ENCODE data around the gene MYO1E. TPM values are rescaled to one million over a fixed set of nuclear protein-coding genes. Genes with fewer than 3 reads are reported as not detected.
"Not testable (repeated sequence)": the region's sequence is repeated elsewhere in the genome, so short reads cannot be mapped to it uniquely, and the experiment has no call there.

Gene MYO1E
- polyA plus RNA-seq, 4 donors: 32.3 to 164 (median 104) TPM

- Histone ChIP-seq H3K9me3 (ENCODE audit: control insufficient read depth in 2 of 2, insufficient read depth in 1 of 2, low read depth in 1 of 2, low read length in 1 of 2) (no peaks in the 10 kb centered on the region), H3K4me1 (ENCODE audit: control insufficient read depth in 3 of 3, insufficient read depth in 2 of 3, low read depth in 1 of 3, low read length in 2 of 3) (peaks cover 0 to 6% (median 1%) of the 10 kb centered on the region in 3 donors), H3K4me3 (ENCODE audit: low read depth in 1 of 3, low read length in 3 of 3) (no peak overlapping the region), H3K27ac (ENCODE audit: low read depth in 1 of 3, low read length in 2 of 3) (no peak overlapping the region), H3K27me3 (ENCODE audit: control insufficient read depth in 3 of 3, insufficient read depth in 3 of 3, low read length in 3 of 3) (no peaks in the 10 kb centered on the region), H3K36me3 (ENCODE audit: control insufficient read depth in 3 of 3, insufficient read depth in 2 of 3, low read depth in 1 of 3, low read length in 3 of 3) (no peaks in the 10 kb centered on the region)
- no peak for FAIRE-seq
- 63 to 93% (median 84%) methylated on average over 5 of the region's 5 CpGs for WGBS, 3 donors
- DNase-seq: no peak
Measured at GRCh38 chr15:59407946-59408345, 35.3 kb upstream of the MYO1E start.

- H3K4me1 ChIP-seq (ENCODE audit: control insufficient read depth in 3 of 3, insufficient read depth in 2 of 3, low read depth in 1 of 3, low read length in 2 of 3): peaks cover 0 to 6% (median 0%) of the 10 kb centered on the region in 3 donors
- 60 to 70% (median 65%) methylated on average over 3 of the region's 3 CpGs for WGBS, 3 donors
- no peaks in the 10 kb centered on the region for H3K27me3 ChIP-seq (ENCODE audit: control insufficient read depth in 3 of 3, insufficient read depth in 3 of 3, low read length in 3 of 3)
- H3K36me3 ChIP-seq (ENCODE audit: control insufficient read depth in 3 of 3, insufficient read depth in 2 of 3, low read depth in 1 of 3, low read length in 3 of 3): no peaks in the 10 kb centered on the region
- no peak overlapping the region for H3K27ac ChIP-seq (ENCODE audit: low read depth in 1 of 3, low read length in 2 of 3)
- H3K4me3 ChIP-seq (ENCODE audit: low read depth in 1 of 3, low read length in 3 of 3): no peak overlapping the region
- DNase-seq (no peak), FAIRE-seq (no peak)
- H3K9me3 ChIP-seq (ENCODE audit: control insufficient read depth in 2 of 2, insufficient read depth in 1 of 2, low read depth in 1 of 2, low read length in 1 of 2): no peaks in the 10 kb centered on the region
Measured at GRCh38 chr15:59406446-59406845, 33.8 kb upstream of the MYO1E start.

- H3K9me3 ChIP-seq (ENCODE audit: control insufficient read depth in 2 of 2, insufficient read depth in 1 of 2, low read depth in 1 of 2, low read length in 1 of 2): no peaks in the 10 kb centered on the region
- peaks cover 0 to 3% (median 0%) of the 10 kb centered on the region in 3 donors for H3K4me1 ChIP-seq (ENCODE audit: control insufficient read depth in 3 of 3, insufficient read depth in 2 of 3, low read depth in 1 of 3, low read length in 2 of 3)
- H3K36me3 ChIP-seq (ENCODE audit: control insufficient read depth in 3 of 3, insufficient read depth in 2 of 3, low read depth in 1 of 3, low read length in 3 of 3): no peaks in the 10 kb centered on the region
- no peaks in the 10 kb centered on the region for H3K27me3 ChIP-seq (ENCODE audit: control insufficient read depth in 3 of 3, insufficient read depth in 3 of 3, low read length in 3 of 3)
- DNase-seq (no peak), FAIRE-seq (no peak)
- 69 to 72% (median 70%) methylated on average over 7 of the region's 7 CpGs for WGBS, 3 donors
- no peak overlapping the region for H3K27ac ChIP-seq (ENCODE audit: low read depth in 1 of 3, low read length in 2 of 3)
- no peak overlapping the region for H3K4me3 ChIP-seq (ENCODE audit: low read depth in 1 of 3, low read length in 3 of 3)
Measured at GRCh38 chr15:59405079-59405478, 32.4 kb upstream of the MYO1E start.

GRCh38 chr15:59401824-59402569 is 29.3 kb upstream of the MYO1E start:
- Histone ChIP-seq H3K4me1 (ENCODE audit: control insufficient read depth in 3 of 3, insufficient read depth in 2 of 3, low read depth in 1 of 3, low read length in 2 of 3) (no peaks in the 10 kb centered on the region), H3K9me3 (ENCODE audit: control insufficient read depth in 2 of 2, insufficient read depth in 1 of 2, low read depth in 1 of 2, low read length in 1 of 2) (no peaks in the 10 kb centered on the region), H3K4me3 (ENCODE audit: low read depth in 1 of 3, low read length in 3 of 3) (no peak overlapping the region), H3K36me3 (ENCODE audit: control insufficient read depth in 3 of 3, insufficient read depth in 2 of 3, low read depth in 1 of 3, low read length in 3 of 3) (no peaks in the 10 kb centered on the region), H3K27ac (ENCODE audit: low read depth in 1 of 3, low read length in 2 of 3) (no peak overlapping the region), H3K27me3 (ENCODE audit: control insufficient read depth in 3 of 3, insufficient read depth in 3 of 3, low read length in 3 of 3) (no peaks in the 10 kb centered on the region)
- 30 to 56% (median 48%) methylated on average over 15 of the region's 15 CpGs for WGBS, 3 donors
- FAIRE-seq (no peak), DNase-seq (no peak)

GRCh38 chr15:59401051-59401823 is 28.6 kb upstream of the MYO1E start:
- WGBS, 3 donors: 70 to 77% (median 74%) methylated on average over 10 of the region's 10 CpGs
- H3K27me3 ChIP-seq (ENCODE audit: control insufficient read depth in 3 of 3, insufficient read depth in 3 of 3, low read length in 3 of 3); H3K36me3 ChIP-seq (ENCODE audit: control insufficient read depth in 3 of 3, insufficient read depth in 2 of 3, low read depth in 1 of 3, low read length in 3 of 3); H3K4me3 ChIP-seq (ENCODE audit: low read depth in 1 of 3, low read length in 3 of 3); H3K4me1 ChIP-seq (ENCODE audit: control insufficient read depth in 3 of 3, insufficient read depth in 2 of 3, low read depth in 1 of 3, low read length in 2 of 3); H3K27ac ChIP-seq (ENCODE audit: low read depth in 1 of 3, low read length in 2 of 3); DNase-seq; H3K9me3 ChIP-seq (ENCODE audit: control insufficient read depth in 2 of 2, insufficient read depth in 1 of 2, low read depth in 1 of 2, low read length in 1 of 2): not testable (repeated sequence)
- peak; percentile 83 for FAIRE-seq

GRCh38 chr15:59400103-59400813 is 27.6 kb upstream of the MYO1E start:
- H3K9me3 ChIP-seq (ENCODE audit: control insufficient read depth in 2 of 2, insufficient read depth in 1 of 2, low read depth in 1 of 2, low read length in 1 of 2): no peaks in the 10 kb centered on the region
- H3K27ac ChIP-seq (ENCODE audit: low read depth in 1 of 3, low read length in 2 of 3): no peak overlapping the region
- no peak for DNase-seq
- no peak for FAIRE-seq
- no peaks in the 10 kb centered on the region for H3K27me3 ChIP-seq (ENCODE audit: control insufficient read depth in 3 of 3, insufficient read depth in 3 of 3, low read length in 3 of 3)
- no peaks in the 10 kb centered on the region for H3K4me1 ChIP-seq (ENCODE audit: control insufficient read depth in 3 of 3, insufficient read depth in 2 of 3, low read depth in 1 of 3, low read length in 2 of 3)
- no peaks in the 10 kb centered on the region for H3K36me3 ChIP-seq (ENCODE audit: control insufficient read depth in 3 of 3, insufficient read depth in 2 of 3, low read depth in 1 of 3, low read length in 3 of 3)
- WGBS, 3 donors: 86 to 88% (median 87%) methylated on average over 12 to 13 of the region's 13 CpGs
- no peak overlapping the region for H3K4me3 ChIP-seq (ENCODE audit: low read depth in 1 of 3, low read length in 3 of 3)

GRCh38 chr15:59399465-59400102 is 26.9 kb upstream of the MYO1E start:
- Histone ChIP-seq H3K27ac (ENCODE audit: low read depth in 1 of 3, low read length in 2 of 3) (no peak overlapping the region), H3K4me3 (ENCODE audit: low read depth in 1 of 3, low read length in 3 of 3) (no peak overlapping the region), H3K4me1 (ENCODE audit: control insufficient read depth in 3 of 3, insufficient read depth in 2 of 3, low read depth in 1 of 3, low read length in 2 of 3) (no peaks in the 10 kb centered on the region), H3K9me3 (ENCODE audit: control insufficient read depth in 2 of 2, insufficient read depth in 1 of 2, low read depth in 1 of 2, low read length in 1 of 2) (no peaks in the 10 kb centered on the region), H3K27me3 (ENCODE audit: control insufficient read depth in 3 of 3, insufficient read depth in 3 of 3, low read length in 3 of 3) (no peaks in the 10 kb centered on the region), H3K36me3 (ENCODE audit: control insufficient read depth in 3 of 3, insufficient read depth in 2 of 3, low read depth in 1 of 3, low read length in 3 of 3) (no peaks in the 10 kb centered on the region)
- FAIRE-seq (no peak), DNase-seq (no peak)
- 49 to 67% (median 61%) methylated on average over 7 of the region's 7 CpGs for WGBS, 3 donors

- no peak overlapping the region for H3K4me3 ChIP-seq (ENCODE audit: low read depth in 1 of 3, low read length in 3 of 3)
- WGBS, 3 donors: 14 to 65% (median 59%) methylated on average over 1 of the region's 1 CpG
- H3K27ac ChIP-seq (ENCODE audit: low read depth in 1 of 3, low read length in 2 of 3): no peak overlapping the region
- DNase-seq (no peak), FAIRE-seq (no peak)
- H3K9me3 ChIP-seq (ENCODE audit: control insufficient read depth in 2 of 2, insufficient read depth in 1 of 2, low read depth in 1 of 2, low read length in 1 of 2): no peaks in the 10 kb centered on the region
- H3K4me1 ChIP-seq (ENCODE audit: control insufficient read depth in 3 of 3, insufficient read depth in 2 of 3, low read depth in 1 of 3, low read length in 2 of 3): no peaks in the 10 kb centered on the region
- no peaks in the 10 kb centered on the region for H3K36me3 ChIP-seq (ENCODE audit: control insufficient read depth in 3 of 3, insufficient read depth in 2 of 3, low read depth in 1 of 3, low read length in 3 of 3)
- no peaks in the 10 kb centered on the region for H3K27me3 ChIP-seq (ENCODE audit: control insufficient read depth in 3 of 3, insufficient read depth in 3 of 3, low read length in 3 of 3)
Measured at GRCh38 chr15:59398220-59398619, 25.5 kb upstream of the MYO1E start.
